IMR-90 (cell line): ENCODE measurements around the gene MAJIN.

Source experiments
- CEBPB ChIP-seq: IDR thresholded peaks from 2 replicates; pipeline ENCODE4 v1.6.1; 2012; ENCODE audit warnings: low read depth, low read length, improper control_type of control experiment
- MAFK ChIP-seq: IDR thresholded peaks from 2 replicates; pipeline ENCODE4 v1.6.1; 2012; ENCODE audit warnings: low read depth, low read length, improper control_type of control experiment
- POLR2A ChIP-seq: IDR thresholded peaks from 2 replicates; pipeline ENCODE4 v1.6.1; 2012; ENCODE audit warnings: mild to moderate bottlenecking, low read depth, low read length
- TF ChIP-seq, protein P1 (sequence below): conservative IDR thresholded peaks from 2 replicates; pipeline ENCODE4 v1.5.1; 2012; ENCODE audit warnings: mild to moderate bottlenecking, low read depth, low read length, improper control_type of control experiment

GRCh38 chr11:64915376-64915887 is 56.5 kb downstream of the MAJIN start:
- TF ChIP-seq, protein P1, sequence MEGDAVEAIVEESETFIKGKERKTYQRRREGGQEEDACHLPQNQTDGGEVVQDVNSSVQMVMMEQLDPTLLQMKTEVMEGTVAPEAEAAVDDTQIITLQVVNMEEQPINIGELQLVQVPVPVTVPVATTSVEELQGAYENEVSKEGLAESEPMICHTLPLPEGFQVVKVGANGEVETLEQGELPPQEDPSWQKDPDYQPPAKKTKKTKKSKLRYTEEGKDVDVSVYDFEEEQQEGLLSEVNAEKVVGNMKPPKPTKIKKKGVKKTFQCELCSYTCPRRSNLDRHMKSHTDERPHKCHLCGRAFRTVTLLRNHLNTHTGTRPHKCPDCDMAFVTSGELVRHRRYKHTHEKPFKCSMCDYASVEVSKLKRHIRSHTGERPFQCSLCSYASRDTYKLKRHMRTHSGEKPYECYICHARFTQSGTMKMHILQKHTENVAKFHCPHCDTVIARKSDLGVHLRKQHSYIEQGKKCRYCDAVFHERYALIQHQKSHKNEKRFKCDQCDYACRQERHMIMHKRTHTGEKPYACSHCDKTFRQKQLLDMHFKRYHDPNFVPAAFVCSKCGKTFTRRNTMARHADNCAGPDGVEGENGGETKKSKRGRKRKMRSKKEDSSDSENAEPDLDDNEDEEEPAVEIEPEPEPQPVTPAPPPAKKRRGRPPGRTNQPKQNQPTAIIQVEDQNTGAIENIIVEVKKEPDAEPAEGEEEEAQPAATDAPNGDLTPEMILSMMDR, result no peak
- TF ChIP-seq MAFK (no peak), POLR2A (no peak), CEBPB (no peak)
